Renal cortex interstitium (tissue), 11 donors: ENCODE results near the gene TMEM135. TPM values are rescaled to one million over a fixed set of nuclear protein-coding genes. Genes with fewer than 3 reads are reported as not detected.
A peak's percentile ranks its signal among the peaks of the same experiment; 100 is the strongest.
"Not testable (repeated sequence)": the region's sequence is repeated elsewhere in the genome, so short reads cannot be mapped to it uniquely, and the experiment has no call there.

Experiments used
- DNase-seq, 11 donors: peaks; one replicate each; pipeline ENCODE4 v3.0.0-alpha.2; 2013; ENCODE audit warnings: low read depth in 9 of 11, low spot score in 4 of 11; ENCODE audit errors: extremely low read depth in 1 of 11
- polyA plus RNA-seq, 3 donors: library from polyadenylated mRNA; unstranded; fragments of 120-200 nt; gene quantifications; one replicate each; pipeline ENCODE4 v1.2.1, GENCODE V29; 2013; ENCODE audit not compliant: insufficient read length in 3 of 3

Gene TMEM135
- polyA plus RNA-seq, 3 donors, result 33.4 to 43.3 (median 37.9) TPM

GRCh38 chr11:87122852-87123251 lies 85.1 kb downstream of the TMEM135 start:
- DNase-seq, result no peak

- no peak for DNase-seq
Observed at GRCh38 chr11:87125257-87125656, 87.5 kb downstream of the TMEM135 start.

GRCh38 chr11:87127101-87127500 lies 89.4 kb downstream of the TMEM135 start:
- no peak for DNase-seq

- DNase-seq, result no peak
Observed at GRCh38 chr11:87128372-87128771, 90.6 kb downstream of the TMEM135 start.

- no peak for DNase-seq
Observed at GRCh38 chr11:87134524-87135106, 96.9 kb downstream of the TMEM135 start.

DNA sequence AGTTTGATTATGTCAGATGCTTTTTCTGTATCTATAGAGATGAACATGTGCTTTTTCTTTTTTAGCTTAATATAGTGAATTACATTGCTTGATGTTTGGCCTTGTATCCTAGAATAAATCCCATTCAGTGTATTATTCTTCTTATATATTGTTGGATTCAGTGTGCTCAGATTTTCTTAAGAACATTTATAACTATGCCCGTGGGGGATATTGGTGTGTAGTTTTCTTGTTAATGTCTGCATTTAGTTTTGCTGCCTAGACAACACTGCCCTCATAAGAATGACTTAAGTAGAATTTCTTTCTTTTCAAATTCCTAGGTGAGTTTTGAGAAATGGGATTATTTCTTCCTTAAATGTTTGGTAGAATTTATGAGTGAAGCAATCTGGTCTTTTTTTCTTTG lies 98.5 kb downstream of the TMEM135 start:
- DNase-seq, result no peak

GRCh38 chr11:87137711-87138110 lies 100.0 kb downstream of the TMEM135 start:
- DNase-seq, result peak in 2 of 11 donors; percentile 4 to 8

GRCh38 chr11:87139475-87139874 lies 101.7 kb downstream of the TMEM135 start:
- no peak for DNase-seq

DNA sequence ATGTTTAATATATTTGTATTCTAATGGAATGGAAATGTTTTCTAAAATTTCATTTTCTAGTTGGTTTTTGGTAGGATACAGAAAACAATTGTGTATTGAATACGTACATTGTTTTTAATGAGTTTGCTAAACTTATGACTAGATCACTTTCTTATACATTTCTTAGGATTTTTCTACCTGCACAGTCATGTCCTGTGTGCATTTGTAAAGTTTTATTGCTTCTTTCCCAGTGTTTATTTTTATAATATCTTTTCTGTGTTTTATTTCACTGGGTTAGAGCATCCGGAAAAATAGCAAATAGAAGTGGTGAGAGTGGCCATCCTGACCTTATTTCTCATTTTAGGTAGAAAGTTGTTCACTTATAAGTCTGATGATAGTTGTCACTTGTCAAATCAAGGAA lies 103.6 kb downstream of the TMEM135 start:
- DNase-seq, result no peak

GRCh38 chr11:87141980-87142514 lies 104.3 kb downstream of the TMEM135 start:
- DNase-seq, result no peak

DNA sequence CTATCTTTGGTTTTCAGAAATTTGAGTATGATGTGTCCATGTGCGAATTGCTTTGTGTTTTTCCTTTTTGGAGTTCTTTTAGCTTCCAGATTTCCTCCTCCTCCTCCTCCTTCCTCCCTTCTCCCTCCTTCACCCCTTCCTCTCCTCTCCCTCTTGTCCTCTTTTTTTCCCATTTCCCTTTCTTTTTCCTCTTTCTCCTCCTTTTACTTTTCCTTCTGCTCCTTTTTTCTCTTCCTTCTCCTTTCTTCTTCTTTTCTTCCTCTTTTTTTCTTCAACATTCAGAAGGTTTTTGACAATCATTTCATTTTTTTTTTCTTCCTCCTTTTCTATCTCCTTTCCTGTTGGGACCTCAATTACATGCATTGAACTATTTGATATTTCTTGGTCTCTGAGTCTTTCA lies 104.9 kb downstream of the TMEM135 start:
- DNase-seq, result no peak

DNA sequence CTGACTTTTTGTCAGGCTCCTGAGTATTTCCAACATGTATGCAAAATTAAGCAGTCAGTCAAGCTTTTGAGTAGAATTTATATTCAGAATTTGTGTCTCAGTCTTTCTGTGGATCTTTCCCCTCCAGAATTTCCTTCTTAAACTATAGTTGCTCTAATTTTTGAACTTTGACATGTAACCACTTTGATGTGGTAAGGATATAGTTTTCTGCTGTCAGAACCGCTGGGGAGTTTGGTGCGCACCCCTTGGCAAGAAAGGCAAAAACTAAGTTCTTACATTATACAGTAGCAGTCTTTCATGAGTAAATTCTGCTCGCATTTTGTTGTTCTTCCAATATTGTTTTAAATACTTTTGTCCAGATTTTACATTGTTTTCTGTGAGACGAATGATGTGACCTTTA lies 105.9 kb downstream of the TMEM135 start:
- DNase-seq, result no peak

- DNase-seq, result no peak
Observed at GRCh38 chr11:87144252-87144651, 106.5 kb downstream of the TMEM135 start.

DNA sequence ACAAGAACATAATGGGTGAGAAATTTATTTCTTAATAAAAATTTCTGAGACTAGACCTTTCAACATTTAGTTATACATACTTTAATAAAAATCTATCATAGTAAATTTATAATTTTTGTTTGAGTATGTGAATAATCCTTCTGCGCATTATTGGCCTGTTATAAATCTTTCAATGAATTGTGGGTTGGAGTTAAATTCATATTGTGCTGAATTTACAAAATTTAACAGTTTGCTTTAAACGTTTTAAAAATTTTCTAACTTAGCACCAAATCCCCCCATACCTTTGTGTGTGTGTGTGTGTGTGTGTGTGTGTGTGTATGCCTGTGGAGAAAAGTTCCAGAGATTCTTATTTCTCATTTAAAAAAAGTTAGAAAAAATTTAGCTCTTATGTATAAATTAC lies 111.0 kb downstream of the TMEM135 start:
- no peak for DNase-seq

DNA sequence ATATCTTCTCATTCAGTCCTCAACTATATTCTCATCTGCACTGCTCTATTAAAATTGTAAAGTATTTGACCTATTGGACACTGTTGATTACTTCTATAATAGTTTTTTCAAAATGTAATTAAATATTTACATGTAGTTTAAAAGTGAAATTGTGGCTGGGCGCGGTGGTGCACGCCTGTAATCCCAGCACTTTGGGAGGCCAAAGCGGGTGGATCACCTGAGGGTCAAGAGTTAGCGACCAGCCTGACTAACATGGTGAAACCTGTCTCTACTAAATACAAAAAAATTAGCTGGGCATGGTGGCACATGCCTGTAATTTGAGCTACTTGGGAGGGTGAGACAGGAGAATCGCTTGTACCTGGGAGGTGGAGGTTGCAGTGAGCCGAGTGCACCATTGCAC lies 112.0 kb downstream of the TMEM135 start:
- not testable (repeated sequence) for DNase-seq

DNA sequence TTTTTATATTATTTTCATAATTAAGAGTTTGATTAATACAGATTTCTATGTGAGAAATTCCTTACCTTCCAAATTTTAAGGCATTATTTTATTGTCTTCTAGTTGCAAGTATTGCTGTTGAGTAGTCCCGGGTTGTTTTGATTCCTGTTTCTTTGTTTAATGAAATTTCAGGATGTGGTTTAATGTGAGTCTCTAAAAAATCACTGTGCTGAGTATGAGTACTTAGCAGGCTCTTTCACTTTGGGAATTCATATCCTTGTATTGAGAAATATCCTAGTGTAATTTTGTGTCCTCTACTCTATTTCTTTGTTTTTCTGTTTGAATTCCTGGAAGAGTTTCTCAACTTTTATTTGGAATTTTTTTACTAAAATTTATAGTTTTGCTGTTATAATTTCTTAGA lies 113.2 kb downstream of the TMEM135 start:
- no peak for DNase-seq

- DNase-seq, result no peak
Observed at GRCh38 chr11:87154246-87154645, 116.5 kb downstream of the TMEM135 start.

GRCh38 chr11:87156970-87157369 lies 119.2 kb downstream of the TMEM135 start:
- no peak for DNase-seq

DNA sequence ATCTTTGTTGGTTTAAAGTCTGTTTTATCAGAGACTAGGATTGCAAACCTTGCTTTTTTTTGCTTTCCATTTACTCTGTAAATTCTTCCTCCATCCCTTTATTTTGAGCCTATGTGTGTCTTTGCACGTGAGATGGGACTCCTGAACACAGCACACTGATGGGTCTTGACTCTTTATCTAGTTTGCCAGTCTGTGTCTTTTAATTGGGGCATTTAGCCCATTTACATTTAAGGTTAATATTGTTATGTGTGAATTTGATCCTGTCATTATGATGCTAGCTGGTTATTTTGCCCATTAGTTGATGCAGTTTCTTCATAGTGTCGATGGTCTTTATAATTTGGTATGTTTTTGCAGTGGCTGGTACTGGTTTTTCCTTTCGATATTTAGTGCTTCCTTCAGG lies 131.3 kb downstream of the TMEM135 start:
- DNase-seq, result not testable (repeated sequence)

DNA sequence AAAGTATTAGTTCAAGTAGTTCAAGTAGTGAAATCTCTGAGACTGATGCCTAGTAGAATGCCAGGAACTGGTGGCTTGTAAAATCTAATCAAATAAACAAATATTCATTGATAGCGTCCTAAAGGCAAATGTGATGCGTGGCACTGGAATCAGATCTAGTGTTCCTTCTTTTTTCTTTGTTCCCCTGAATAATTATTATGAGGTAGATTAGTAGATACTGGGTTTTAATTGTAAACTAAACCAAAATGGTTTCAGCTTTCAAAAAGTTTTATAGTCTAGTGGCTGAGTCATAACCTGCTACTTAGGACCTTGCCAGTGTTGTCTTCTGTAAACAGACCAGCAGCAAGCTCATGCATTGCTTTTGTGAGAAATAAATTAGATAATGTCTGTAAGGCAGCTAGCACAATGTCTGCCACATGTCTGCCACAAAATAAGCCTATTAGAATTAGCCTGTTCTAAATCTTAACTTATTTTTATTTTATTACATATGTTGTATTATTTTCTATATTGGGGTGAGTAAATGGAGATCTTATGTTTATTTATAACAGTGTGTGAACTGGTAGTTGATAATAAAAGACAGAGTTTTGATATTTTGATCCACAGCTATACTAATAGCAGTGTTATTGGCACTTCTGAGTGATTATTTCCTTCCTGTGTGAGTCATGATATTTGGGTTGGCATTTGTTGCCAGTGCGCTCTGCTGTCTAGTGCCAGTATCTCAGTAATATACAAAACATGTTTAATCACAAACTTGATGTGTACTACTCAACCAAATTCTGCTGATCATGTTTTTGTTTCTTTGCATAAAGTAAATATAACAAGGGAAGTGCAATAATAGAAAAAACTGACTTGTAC lies 135.7 kb downstream of the TMEM135 start:
- DNase-seq, result no peak
